Stimulated activated naive CD4-positive, alpha-beta T cell treated with Interleukin-2 at 50 U/mL for 16 hours (primary cell): ENCODE results near the gene SCAF1.

Experiments
- DNase-seq: peaks from one replicate; lab custom pipeline; 2025; lab: John Stamatoyannopoulos, UW

SCAF1 gene

GRCh38 chr19:49687150-49687549, 45.1 kb downstream of the SCAF1 start:
- no peak for DNase-seq

GRCh38 chr19:49687566-49688316, 45.7 kb downstream of the SCAF1 start:
- no peak for DNase-seq

GRCh38 chr19:49688531-49689132, 46.6 kb downstream of the SCAF1 start:
- DNase-seq, result no peak

- no peak for DNase-seq
Observed at GRCh38 chr19:49689133-49690078, 47.4 kb downstream of the SCAF1 start, which contains the start of gene ADM5. Gene ADM5, plus strand, starts transcription at chr19:49689594. Its CDS starts 244 bp downstream, at chr19:49689838.

GRCh38 chr19:49690079-49690655, 48.2 kb downstream of the SCAF1 start:
- DNase-seq, result no peak

- DNase-seq, result peak; percentile 48
Observed at GRCh38 chr19:49690656-49691242, 48.7 kb downstream of the SCAF1 start, which contains the start of gene CPT1C. Gene CPT1C, plus strand, starts transcription at chr19:49691116. Its CDS starts 1,137 bp downstream, at chr19:49692253.

GRCh38 chr19:49691243-49692146, 49.5 kb downstream of the SCAF1 start:
- DNase-seq, result peak; percentile 12

GRCh38 chr19:49692147-49692506, 50.1 kb downstream of the SCAF1 start:
- no peak for DNase-seq

- no peak for DNase-seq
Observed at GRCh38 chr19:49696115-49696514, 54.1 kb downstream of the SCAF1 start.

GRCh38 chr19:49696865-49697264, 54.9 kb downstream of the SCAF1 start:
- DNase-seq, result no peak

GRCh38 chr19:49699364-49699763, 57.4 kb downstream of the SCAF1 start:
- DNase-seq, result no peak

- no peak for DNase-seq
Observed at GRCh38 chr19:49700563-49700962, 58.6 kb downstream of the SCAF1 start.

- DNase-seq, result no peak
Observed at GRCh38 chr19:49701271-49701786, 59.3 kb downstream of the SCAF1 start.

- DNase-seq, result no peak
Observed at GRCh38 chr19:49704888-49705642, 63.1 kb downstream of the SCAF1 start.

GRCh38 chr19:49705919-49706318, 63.9 kb downstream of the SCAF1 start:
- no peak for DNase-seq
